SK-N-SH treated with all-trans-retinoic acid at 6 μM for 48 hours (cell line): ENCODE measurements around the gene ORM2.

ENCODE experiments used
- ATAC-seq: fragments of 200-7000 bp; cut with Tn5 transposase; 3 replicates; pipeline ENCODE4 v1.9.1; 2020; ENCODE audit warnings: mild to moderate bottlenecking, moderate library complexity
- ARNTL ChIP-seq: fragments of 450-650 bp; formaldehyde crosslinking; IDR thresholded peaks from 2 replicates; pipeline ENCODE4 v1.5.0; 2020; ENCODE audit warnings: low read depth, mild to moderate bottlenecking, moderate library complexity, borderline replicate concordance
- BACH2 ChIP-seq: fragments of 250-450 bp; sonication (Bioruptor Pico); IDR thresholded peaks from 2 replicates; pipeline ENCODE4 v1.9.0; 2021; ENCODE audit warnings: mild to moderate bottlenecking, borderline replicate concordance
- CREB5 ChIP-seq: fragments of 250-450 bp; sonication (Bioruptor Pico); IDR thresholded peaks from 2 replicates; pipeline ENCODE4 v1.5.1; 2020; ENCODE audit warnings: low read depth, mild to moderate bottlenecking, moderate library complexity
- CSDC2 ChIP-seq: fragments of 250-450 bp; sonication (Bioruptor Pico); IDR thresholded peaks from 2 replicates; pipeline ENCODE4 v1.5.0; 2020; ENCODE audit warnings: mild to moderate bottlenecking, moderate library complexity
- GLIS3 ChIP-seq: fragments of 250-450 bp; sonication (Bioruptor Pico); IDR thresholded peaks from 2 replicates; pipeline ENCODE4 v1.5.0; 2020; ENCODE audit warnings: mild to moderate bottlenecking, moderate library complexity
- ISL1 ChIP-seq: fragments of 250-450 bp; sonication (Bioruptor Pico); IDR thresholded peaks from 2 replicates; pipeline ENCODE4 v2.1.2; 2022; ENCODE audit warnings: mild to moderate bottlenecking, moderate library complexity
- OSR1 ChIP-seq: fragments of 250-450 bp; sonication (Bioruptor Pico); IDR thresholded peaks from 2 replicates; pipeline ENCODE4 v1.8.0; 2022; ENCODE audit warnings: moderate library complexity, mild to moderate bottlenecking, inconsistent platforms
- PPARA ChIP-seq: fragments of 250-450 bp; sonication (Bioruptor Pico); IDR thresholded peaks from 2 replicates; pipeline ENCODE4 v1.5.0; 2020; ENCODE audit warnings: mild to moderate bottlenecking, borderline replicate concordance
- RARB ChIP-seq: fragments of 250-450 bp; sonication (Bioruptor Pico); IDR thresholded peaks from 2 replicates; pipeline ENCODE4 v1.8.0; 2021; ENCODE audit warnings: mild to moderate bottlenecking, moderate library complexity
- SNAI2 ChIP-seq: fragments of 250-450 bp; sonication (Bioruptor Pico); IDR thresholded peaks from 2 replicates; pipeline ENCODE4 v1.5.0; 2020; ENCODE audit warnings: mild to moderate bottlenecking, moderate library complexity
- TCF4 ChIP-seq: fragments of 250-450 bp; sonication (Bioruptor Pico); IDR thresholded peaks from 2 replicates; pipeline ENCODE4 v1.8.0; 2021; ENCODE audit warnings: mild to moderate bottlenecking, moderate library complexity, borderline replicate concordance
- TOX ChIP-seq: fragments of 250-450 bp; sonication (Bioruptor Pico); IDR thresholded peaks from 2 replicates; pipeline ENCODE4 v1.8.0; 2021; ENCODE audit warnings: mild to moderate bottlenecking, moderate library complexity, borderline replicate concordance
- TSHZ2 ChIP-seq: fragments of 250-450 bp; sonication (Bioruptor Pico); IDR thresholded peaks from 2 replicates; pipeline ENCODE4 v1.5.0; 2020; ENCODE audit warnings: mild to moderate bottlenecking, moderate library complexity
- ZC3H10 ChIP-seq: fragments of 250-450 bp; sonication (Bioruptor Pico); IDR thresholded peaks from 2 replicates; pipeline ENCODE4 v1.5.1; 2021; ENCODE audit warnings: mild to moderate bottlenecking, moderate library complexity
- ZFP3 ChIP-seq: fragments of 250-450 bp; sonication (Bioruptor Pico); IDR thresholded peaks from 2 replicates; pipeline ENCODE4 v1.5.0; 2020; ENCODE audit warnings: mild to moderate bottlenecking, moderate library complexity
- ZFP30 ChIP-seq: fragments of 450-650 bp; formaldehyde crosslinking; IDR thresholded peaks from 2 replicates; pipeline ENCODE4 v1.5.0; 2022; ENCODE audit warnings: mild to moderate bottlenecking, moderate library complexity
- ZNF70 ChIP-seq: fragments of 450-650 bp; formaldehyde crosslinking; IDR thresholded peaks from 2 replicates; pipeline ENCODE4 v1.5.0; 2020; ENCODE audit warnings: mild to moderate bottlenecking, moderate library complexity
- ZNF8 ChIP-seq: fragments of 450-650 bp; formaldehyde crosslinking; IDR thresholded peaks from 2 replicates; pipeline ENCODE4 v1.5.0; 2020; ENCODE audit warnings: mild to moderate bottlenecking, moderate library complexity
- TF ChIP-seq, protein P1 (sequence below): fragments of 250-450 bp; sonication (Bioruptor Pico); IDR thresholded peaks from 2 replicates; pipeline ENCODE4 v1.8.0; 2020; ENCODE audit warnings: mild to moderate bottlenecking, moderate library complexity, borderline replicate concordance
- TF ChIP-seq, protein P2 (sequence below): fragments of 250-450 bp; sonication (Bioruptor Pico); IDR thresholded peaks from 2 replicates; pipeline ENCODE4 v1.8.0; 2021; ENCODE audit warnings: low read depth, mild to moderate bottlenecking, moderate library complexity, borderline replicate concordance
- TF ChIP-seq, protein P3 (sequence below): fragments of 250-450 bp; sonication (Bioruptor Pico); IDR thresholded peaks from 2 replicates; pipeline ENCODE4 v1.5.1; 2021; ENCODE audit warnings: mild to moderate bottlenecking, moderate library complexity

The ORM2 gene

GRCh38 chr9:114299286-114300152 is 30.1 kb upstream of the ORM2 start:
- TF ChIP-seq TSHZ2 (CRISPR knock-in tag) (no peak), BACH2 (CRISPR knock-in tag) (no peak)
- ATAC-seq = no peak

DNA sequence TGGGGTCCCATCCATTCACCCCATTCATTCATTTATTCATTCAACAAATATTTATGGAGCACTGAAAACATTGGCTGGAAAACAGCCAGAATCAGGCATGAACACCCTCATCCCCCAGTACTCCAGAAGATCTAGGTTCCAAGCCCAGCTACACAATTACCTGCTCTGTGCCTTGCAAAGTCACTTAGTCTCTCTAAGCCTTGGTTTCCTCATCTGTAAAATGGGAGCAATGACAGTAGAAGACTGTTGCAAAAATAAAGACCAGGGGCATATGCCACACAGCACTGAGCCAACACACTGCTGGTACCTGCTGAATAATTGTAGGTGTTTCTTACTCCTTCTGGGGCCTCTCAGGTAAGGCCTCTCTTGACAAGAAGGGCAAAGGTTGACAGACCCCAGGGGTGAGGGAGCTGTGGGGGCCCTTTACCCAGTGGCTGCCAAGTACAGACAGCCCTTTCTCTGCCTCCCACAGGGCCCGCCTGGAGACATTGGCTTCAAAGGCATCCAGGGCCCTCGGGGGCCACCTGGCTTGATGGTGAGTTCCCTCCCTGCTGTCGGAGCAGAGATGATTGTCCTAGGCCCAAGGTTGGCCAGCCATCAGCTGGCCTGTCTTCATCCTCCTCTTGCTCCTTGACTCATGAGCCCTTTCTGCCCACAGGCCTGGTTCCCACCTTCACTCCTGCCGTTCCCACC is 29.4 kb upstream of the ORM2 start:
- ATAC-seq = no peak
- no peak for TF ChIP-seq ARNTL (CRISPR knock-in tag)
- no peak for TF ChIP-seq ZC3H10 (CRISPR knock-in tag)
- no peak for TF ChIP-seq CREB5 (CRISPR knock-in tag)
- no peak for TF ChIP-seq RARB
- TF ChIP-seq, protein P1, sequence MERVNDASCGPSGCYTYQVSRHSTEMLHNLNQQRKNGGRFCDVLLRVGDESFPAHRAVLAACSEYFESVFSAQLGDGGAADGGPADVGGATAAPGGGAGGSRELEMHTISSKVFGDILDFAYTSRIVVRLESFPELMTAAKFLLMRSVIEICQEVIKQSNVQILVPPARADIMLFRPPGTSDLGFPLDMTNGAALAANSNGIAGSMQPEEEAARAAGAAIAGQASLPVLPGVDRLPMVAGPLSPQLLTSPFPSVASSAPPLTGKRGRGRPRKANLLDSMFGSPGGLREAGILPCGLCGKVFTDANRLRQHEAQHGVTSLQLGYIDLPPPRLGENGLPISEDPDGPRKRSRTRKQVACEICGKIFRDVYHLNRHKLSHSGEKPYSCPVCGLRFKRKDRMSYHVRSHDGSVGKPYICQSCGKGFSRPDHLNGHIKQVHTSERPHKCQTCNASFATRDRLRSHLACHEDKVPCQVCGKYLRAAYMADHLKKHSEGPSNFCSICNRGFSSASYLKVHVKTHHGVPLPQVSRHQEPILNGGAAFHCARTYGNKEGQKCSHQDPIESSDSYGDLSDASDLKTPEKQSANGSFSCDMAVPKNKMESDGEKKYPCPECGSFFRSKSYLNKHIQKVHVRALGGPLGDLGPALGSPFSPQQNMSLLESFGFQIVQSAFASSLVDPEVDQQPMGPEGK (CRISPR knock-in tag) = no peak
- no peak for TF ChIP-seq ZFP3
- TF ChIP-seq ZNF8 (CRISPR knock-in tag) = no peak
- TF ChIP-seq TCF4 (CRISPR knock-in tag) = no peak
- TF ChIP-seq BACH2 (CRISPR knock-in tag) = no peak
- TF ChIP-seq, protein P2, sequence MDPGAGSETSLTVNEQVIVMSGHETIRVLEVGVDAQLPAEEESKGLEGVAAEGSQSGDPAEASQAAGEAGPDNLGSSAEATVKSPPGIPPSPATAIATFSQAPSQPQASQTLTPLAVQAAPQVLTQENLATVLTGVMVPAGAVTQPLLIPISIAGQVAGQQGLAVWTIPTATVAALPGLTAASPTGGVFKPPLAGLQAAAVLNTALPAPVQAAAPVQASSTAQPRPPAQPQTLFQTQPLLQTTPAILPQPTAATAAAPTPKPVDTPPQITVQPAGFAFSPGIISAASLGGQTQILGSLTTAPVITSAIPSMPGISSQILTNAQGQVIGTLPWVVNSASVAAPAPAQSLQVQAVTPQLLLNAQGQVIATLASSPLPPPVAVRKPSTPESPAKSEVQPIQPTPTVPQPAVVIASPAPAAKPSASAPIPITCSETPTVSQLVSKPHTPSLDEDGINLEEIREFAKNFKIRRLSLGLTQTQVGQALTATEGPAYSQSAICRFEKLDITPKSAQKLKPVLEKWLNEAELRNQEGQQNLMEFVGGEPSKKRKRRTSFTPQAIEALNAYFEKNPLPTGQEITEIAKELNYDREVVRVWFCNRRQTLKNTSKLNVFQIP = no peak

DNA sequence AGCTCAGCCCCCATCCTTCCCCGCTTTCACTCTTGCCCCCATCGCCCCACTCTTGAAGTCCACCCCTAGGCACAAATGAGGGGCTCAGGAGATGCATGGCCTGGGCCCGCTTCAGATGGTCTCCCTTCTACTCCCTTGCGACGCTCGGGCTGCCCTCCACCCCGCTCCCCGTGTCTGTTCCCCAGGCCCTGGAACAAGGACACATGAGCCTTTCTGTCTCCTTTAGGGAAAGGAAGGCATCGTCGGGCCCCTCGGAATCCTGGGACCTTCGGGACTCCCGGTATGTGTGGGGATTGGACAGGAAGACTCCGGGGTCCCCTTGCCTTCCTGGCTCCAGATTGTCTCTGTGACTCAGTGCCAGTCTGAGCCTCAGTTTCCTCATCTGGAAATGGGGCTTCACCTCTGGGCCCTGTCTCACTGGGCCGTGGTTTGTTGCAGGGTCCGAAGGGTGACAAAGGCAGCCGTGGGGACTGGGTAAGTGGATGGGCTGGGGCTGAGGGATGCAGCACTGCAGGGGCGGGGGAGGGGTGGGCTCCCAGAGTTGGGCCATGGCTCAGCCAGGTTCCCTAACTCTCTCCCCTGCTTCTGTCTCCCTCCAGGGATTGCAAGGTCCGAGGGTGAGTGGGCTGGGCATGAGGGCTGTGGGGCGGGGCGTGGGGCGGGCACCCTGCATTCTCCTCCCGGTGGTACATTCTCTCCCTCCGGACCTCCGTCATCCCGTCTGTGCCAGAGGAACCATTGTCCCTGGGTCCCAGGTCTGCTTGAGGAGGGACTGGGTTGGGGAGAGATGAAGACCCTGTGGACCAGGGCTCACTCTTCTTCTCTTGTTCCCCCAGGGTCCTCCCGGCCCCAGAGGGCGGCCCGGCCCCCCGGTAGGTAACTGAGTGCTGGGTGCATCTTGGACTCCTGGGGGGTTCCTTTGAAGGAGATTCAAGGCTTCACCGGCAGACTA is 28.5 kb upstream of the ORM2 start:
- ATAC-seq = no peak
- TF ChIP-seq ISL1 (no peak), BACH2 (CRISPR knock-in tag) (no peak), ZNF70 (CRISPR knock-in tag) (no peak), PPARA (CRISPR knock-in tag) (no peak), TOX (CRISPR knock-in tag) (no peak), CREB5 (CRISPR knock-in tag) (no peak), ZFP3 (no peak), CSDC2 (CRISPR knock-in tag) (no peak), ZFP30 (CRISPR knock-in tag) (no peak), GLIS3 (no peak), SNAI2 (CRISPR knock-in tag) (no peak), ZC3H10 (CRISPR knock-in tag) (no peak), OSR1 (CRISPR knock-in tag) (no peak), ARNTL (CRISPR knock-in tag) (no peak)
- TF ChIP-seq, protein P3, sequence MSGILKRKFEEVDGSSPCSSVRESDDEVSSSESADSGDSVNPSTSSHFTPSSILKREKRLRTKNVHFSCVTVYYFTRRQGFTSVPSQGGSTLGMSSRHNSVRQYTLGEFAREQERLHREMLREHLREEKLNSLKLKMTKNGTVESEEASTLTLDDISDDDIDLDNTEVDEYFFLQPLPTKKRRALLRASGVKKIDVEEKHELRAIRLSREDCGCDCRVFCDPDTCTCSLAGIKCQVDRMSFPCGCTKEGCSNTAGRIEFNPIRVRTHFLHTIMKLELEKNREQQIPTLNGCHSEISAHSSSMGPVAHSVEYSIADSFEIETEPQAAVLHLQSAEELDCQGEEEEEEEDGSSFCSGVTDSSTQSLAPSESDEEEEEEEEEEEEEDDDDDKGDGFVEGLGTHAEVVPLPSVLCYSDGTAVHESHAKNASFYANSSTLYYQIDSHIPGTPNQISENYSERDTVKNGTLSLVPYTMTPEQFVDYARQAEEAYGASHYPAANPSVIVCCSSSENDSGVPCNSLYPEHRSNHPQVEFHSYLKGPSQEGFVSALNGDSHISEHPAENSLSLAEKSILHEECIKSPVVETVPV (CRISPR knock-in tag) = no peak
- TF ChIP-seq, protein P1 (CRISPR knock-in tag) = no peak
